Neuronal stem cell (in vitro differentiated cells): ENCODE data around the gene GREB1.

Experiments used
- DNase-seq: peaks from one replicate; pipeline ENCODE4 v3.0.0-alpha.2; 2013; ENCODE audit warnings: low spot score
- H2AFZ ChIP-seq: one replicate; pipeline ENCODE4 v1.6.1; 2013; ENCODE audit warnings: mild to moderate bottlenecking, low read length, inconsistent platforms
- H2AK5ac ChIP-seq: 2 replicates; pipeline ENCODE4 v1.6.1; 2013; ENCODE audit warnings: low read depth, mild to moderate bottlenecking, inconsistent platforms, low read length, moderate library complexity, mixed read lengths
- H2BK120ac ChIP-seq: 2 replicates; pipeline ENCODE4 v1.6.1; 2013; ENCODE audit warnings: low read depth, mild to moderate bottlenecking, inconsistent platforms, low read length, moderate library complexity, mixed read lengths
- H2BK12ac ChIP-seq: one replicate; pipeline ENCODE4 v1.6.1; 2013; ENCODE audit warnings: low read length, inconsistent platforms
- H2BK15ac ChIP-seq: 2 replicates; pipeline ENCODE4 v1.6.1; 2013; ENCODE audit warnings: mild to moderate bottlenecking, low read length, inconsistent platforms, mixed read lengths
- H2BK5ac ChIP-seq: one replicate; pipeline ENCODE4 v1.6.1; 2013; ENCODE audit warnings: inconsistent platforms, mild to moderate bottlenecking, low read length, moderate library complexity
- H3K14ac ChIP-seq: one replicate; pipeline ENCODE4 v1.6.1; 2013; ENCODE audit warnings: low read length, inconsistent platforms
- H3K18ac ChIP-seq: 2 replicates; pipeline ENCODE4 v1.6.1; 2013; ENCODE audit warnings: low read length, inconsistent platforms
- H3K23ac ChIP-seq: 2 replicates; pipeline ENCODE4 v1.6.1; 2013; ENCODE audit warnings: low read depth, mild to moderate bottlenecking, mixed read lengths, low read length, inconsistent platforms; ENCODE audit not compliant: poor library complexity
- H3K27ac ChIP-seq: replicated peaks from 3 replicates; pipeline ENCODE4 v1.5.1; 2013; ENCODE audit warnings: low read length, inconsistent platforms
- H3K27me3 ChIP-seq, 3 experiments: 2 replicates each; pipeline ENCODE4 v1.6.1; 2013; ENCODE audit warnings: low read length in 3 of 3, mild to moderate bottlenecking in 2 of 3, inconsistent platforms in 1 of 3, low read depth in 1 of 3, mixed read lengths in 1 of 3, moderate library complexity in 1 of 3; ENCODE audit not compliant: control insufficient read depth in 3 of 3, insufficient read depth in 3 of 3
- H3K36me3 ChIP-seq, 2 donors: replicated peaks in 1 of 2; 2 replicates each; pipeline ENCODE4 v1.6.1; 2013; ENCODE audit warnings: low read length in 2 of 2; ENCODE audit not compliant: control insufficient read depth in 2 of 2, insufficient read depth in 2 of 2
- H3K4ac ChIP-seq: 2 replicates; pipeline ENCODE4 v1.6.1; 2013; ENCODE audit warnings: inconsistent platforms, mild to moderate bottlenecking, low read length, moderate library complexity
- H3K4me1 ChIP-seq, 2 donors: 1 replicate in 1 of 2; 2 replicates in 1 of 2; pipeline ENCODE4 v1.6.1; 2013; ENCODE audit warnings: low read length in 2 of 2, low read depth in 1 of 2; ENCODE audit not compliant: control insufficient read depth in 2 of 2, insufficient read depth in 1 of 2
- H3K4me2 ChIP-seq: one replicate; pipeline ENCODE4 v1.6.1; 2013; ENCODE audit warnings: mild to moderate bottlenecking, low read length, inconsistent platforms; ENCODE audit not compliant: insufficient read depth, poor library complexity, severe bottlenecking
- H3K4me3 ChIP-seq, 2 donors: 2 replicates each; pipeline ENCODE4 v1.5.1; 2013; ENCODE audit warnings: low read length in 2 of 2, mild to moderate bottlenecking in 2 of 2, inconsistent platforms in 1 of 2, moderate library complexity in 1 of 2
- H3K79me1 ChIP-seq: one replicate; pipeline ENCODE4 v1.6.1; 2013; ENCODE audit warnings: low read depth, mild to moderate bottlenecking, inconsistent platforms, low read length, moderate library complexity
- H3K9ac ChIP-seq: one replicate; pipeline ENCODE4 v1.6.1; 2013; ENCODE audit warnings: mild to moderate bottlenecking, low read depth, low read length, inconsistent platforms; ENCODE audit not compliant: poor library complexity
- H3K9me3 ChIP-seq, 2 donors: replicated peaks in 1 of 2; 2 replicates each; pipeline versions ENCODE3 to v1.6.1; 2013; ENCODE audit warnings: low read length in 2 of 2, mild to moderate bottlenecking in 2 of 2, inconsistent platforms in 1 of 2, low read depth in 1 of 2, mixed read lengths in 1 of 2, moderate library complexity in 1 of 2; ENCODE audit not compliant: control insufficient read depth in 2 of 2, insufficient read depth in 1 of 2
- H4K8ac ChIP-seq: one replicate; pipeline ENCODE4 v1.6.1; 2013; ENCODE audit warnings: low read depth, mild to moderate bottlenecking, inconsistent platforms, low read length, moderate library complexity
- H4K91ac ChIP-seq: one replicate; pipeline ENCODE4 v1.6.1; 2013; ENCODE audit warnings: low read length, low read depth, mild to moderate bottlenecking, inconsistent platforms; ENCODE audit not compliant: poor library complexity
- WGBS, 2 donors: extraction: QIAGEN DNeasy Blood & Tissue Kit; methylation state at CpG; one replicate each; pipeline ENCODE4 v1.1.7; 2013; ENCODE audit warnings: missing lambda C conversion rate in 2 of 2, mixed read lengths in 1 of 2; ENCODE audit not compliant: insufficient read length in 2 of 2, insufficient replicate concordance in 1 of 2; ENCODE audit errors: extremely low coverage in 2 of 2; 5-methylcytosine and 5-hydroxymethylcytosine counted together

GREB1 gene

DNA sequence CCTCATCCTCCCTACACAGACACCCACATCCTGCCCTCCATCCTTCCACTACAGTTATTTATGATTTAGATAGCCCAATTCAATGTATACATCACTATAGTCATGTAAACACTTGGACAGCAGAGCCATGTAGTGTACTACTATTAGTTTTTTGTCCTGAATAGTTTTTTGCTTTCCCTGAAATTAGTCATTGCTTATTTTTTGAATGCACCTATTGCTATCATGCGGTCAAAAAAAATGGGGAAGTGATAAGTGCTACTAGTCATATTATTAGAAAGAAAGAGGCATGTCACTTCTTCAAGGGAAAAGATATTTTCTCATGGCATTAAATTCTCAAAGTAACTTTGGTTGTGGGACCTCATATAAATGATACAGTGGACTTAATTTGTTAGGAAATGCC, 6.8 kb upstream of the GREB1 start:
- Histone ChIP-seq H2AFZ (no peak overlapping the region), H4K8ac (no peak overlapping the region), H3K79me1 (peaks cover 5% of the 10 kb centered on the region), H3K9me3 (peaks cover 0 to 27% of the 10 kb centered on the region in 2 donors), H2BK15ac (no peak overlapping the region), H3K4me1 (peaks cover 4% of the 10 kb centered on the region in 2 donors), H2BK12ac (no peak overlapping the region), H3K27me3 (no peaks in the 10 kb centered on the region), H3K4ac (no peak overlapping the region), H3K36me3 (peaks cover 0 to 86% of the 10 kb centered on the region in 2 donors), H2AK5ac (no peak overlapping the region), H3K4me2 (no peak overlapping the region), H3K27ac (no peak overlapping the region), H3K4me3 (no peak overlapping the region), H3K18ac (no peak overlapping the region), H3K23ac (no peak overlapping the region), H3K14ac (no peak overlapping the region), H3K9ac (no peak overlapping the region), H2BK120ac (no peak overlapping the region), H2BK5ac (no peak overlapping the region), H4K91ac (no peak overlapping the region)
- no peak for DNase-seq
- WGBS, 2 donors = no CpG with 5 or more reads among the region's 1 CpG

DNA sequence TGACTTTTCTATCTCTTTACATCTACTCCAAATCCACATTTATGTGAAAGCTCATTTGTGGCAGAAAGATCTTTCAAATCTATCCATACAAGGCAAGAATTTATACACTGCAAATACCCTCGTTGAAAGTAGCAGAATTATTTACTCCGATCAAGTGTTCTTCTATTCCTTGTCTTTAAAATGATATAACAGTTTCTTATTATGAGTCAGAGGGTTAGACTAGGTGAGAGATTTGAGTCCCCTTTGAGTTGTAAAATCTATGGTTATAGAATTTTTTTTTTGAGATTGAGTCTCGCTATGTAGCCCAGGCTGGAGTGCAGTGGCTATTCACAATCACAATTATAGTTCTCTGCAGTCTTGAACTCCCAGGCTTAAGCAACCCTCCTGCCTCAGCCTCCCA, 5.6 kb upstream of the GREB1 start:
- Histone ChIP-seq H2BK5ac (no peak overlapping the region), H2AFZ (no peak overlapping the region), H4K8ac (no peak overlapping the region), H3K27me3 (no peaks in the 10 kb centered on the region), H3K23ac (no peak overlapping the region), H3K79me1 (peaks cover 5% of the 10 kb centered on the region), H3K9ac (no peak overlapping the region), H2BK12ac (no peak overlapping the region), H3K4me1 (peaks cover 4 to 7% of the 10 kb centered on the region in 2 donors), H3K18ac (no peak overlapping the region), H3K9me3 (peaks cover 0 to 19% of the 10 kb centered on the region in 2 donors), H3K36me3 (peaks cover 0 to 86% of the 10 kb centered on the region in 2 donors), H3K4me2 (no peak overlapping the region), H3K4ac (no peak overlapping the region), H3K14ac (no peak overlapping the region), H3K27ac (no peak overlapping the region), H4K91ac (no peak overlapping the region), H3K4me3 (no peak overlapping the region), H2BK120ac (no peak overlapping the region), H2BK15ac (no peak overlapping the region), H2AK5ac (no peak overlapping the region)
- DNase-seq = no peak
- WGBS, 2 donors = no CpG with 5 or more reads among the region's 3 CpGs

- no peak overlapping the region for H2BK15ac ChIP-seq
- WGBS, 2 donors = no CpG with 5 or more reads among the region's 6 CpGs
- no peak for DNase-seq
Measured at GRCh38 chr2:11530864-11531465, 2.9 kb upstream of the GREB1 start.

GRCh38 chr2:11532416-11533055, 1.3 kb upstream of the GREB1 start:
- Histone ChIP-seq H3K4me2 (no peak overlapping the region), H4K8ac (no peak overlapping the region), H4K91ac (no peak overlapping the region), H2BK5ac (no peak overlapping the region), H3K4me1 (peaks cover 0 to 8% of the 10 kb centered on the region in 2 donors), H3K4me3 (no peak overlapping the region), H3K27ac (no peak overlapping the region), H2BK15ac (no peak overlapping the region), H2BK12ac (no peak overlapping the region), H2BK120ac (no peak overlapping the region), H3K4ac (no peak overlapping the region), H3K36me3 (peaks cover 2 to 86% of the 10 kb centered on the region in 2 donors), H3K14ac (no peak overlapping the region), H3K18ac (no peak overlapping the region), H3K27me3 (no peaks in the 10 kb centered on the region), H2AFZ (no peak overlapping the region), H2AK5ac (no peak overlapping the region), H3K79me1 (peaks cover 3% of the 10 kb centered on the region), H3K9ac (no peak overlapping the region), H3K23ac (no peak overlapping the region), H3K9me3 (peaks cover 0 to 2% of the 10 kb centered on the region in 2 donors)
- DNase-seq = no peak
- no CpG with 5 or more reads among the region's 10 CpGs for WGBS, 2 donors

More at GRCh38 chr2:11530864-11531465, 2.9 kb upstream of the GREB1 start:
- Histone ChIP-seq H4K8ac (no peak overlapping the region), H3K9me3 (peaks cover 0 to 12% of the 10 kb centered on the region in 2 donors), H3K79me1 (peaks cover 3% of the 10 kb centered on the region), H3K4ac (no peak overlapping the region), H4K91ac (no peak overlapping the region), H3K18ac (no peak overlapping the region), H3K27ac (no peak overlapping the region), H3K36me3 (peaks cover 1 to 87% of the 10 kb centered on the region in 2 donors), H2AFZ (no peak overlapping the region), H2AK5ac (no peak overlapping the region), H3K23ac (no peak overlapping the region), H3K4me3 (no peak overlapping the region), H3K4me1 (peaks cover 0 to 7% of the 10 kb centered on the region in 2 donors), H2BK120ac (no peak overlapping the region), H3K4me2 (no peak overlapping the region), H3K27me3 (no peaks in the 10 kb centered on the region), H2BK12ac (no peak overlapping the region), H3K9ac (no peak overlapping the region), H2BK5ac (no peak overlapping the region), H3K14ac (no peak overlapping the region)
